Osteoblast (primary cell): ENCODE data around the gene CORIN. TPM values are rescaled to one million over a fixed set of nuclear protein-coding genes. Genes with fewer than 3 reads are reported as not detected.

Source experiments
- DNase-seq: peaks from one replicate; pipeline ENCODE4 v3.0.0; 2011; ENCODE audit warnings: low spot score, mixed read lengths; ENCODE audit not compliant: insufficient read length; ENCODE audit errors: missing footprints
- H2AFZ ChIP-seq: 2 replicates; pipeline ENCODE4 v1.6.0; 2011; ENCODE audit warnings: mild to moderate bottlenecking, low read length
- H3K27ac ChIP-seq: 2 replicates; pipeline ENCODE4 v1.5.1; 2011; ENCODE audit warnings: mild to moderate bottlenecking, low read depth, low read length, moderate library complexity
- H3K27me3 ChIP-seq: 2 replicates; pipeline ENCODE4 v1.6.0; 2012; ENCODE audit warnings: mild to moderate bottlenecking, control low read depth, inconsistent platforms, low read length, moderate library complexity; ENCODE audit not compliant: insufficient read depth
- H3K36me3 ChIP-seq: 2 replicates; pipeline ENCODE4 v1.5.1; 2011; ENCODE audit warnings: mild to moderate bottlenecking, low read length, control low read depth, moderate library complexity; ENCODE audit not compliant: insufficient read depth
- H3K4me1 ChIP-seq: 2 replicates; pipeline ENCODE4 v1.5.1; 2011; ENCODE audit warnings: mild to moderate bottlenecking, low read length, control low read depth, moderate library complexity; ENCODE audit not compliant: insufficient read depth
- H3K4me2 ChIP-seq: 2 replicates; pipeline ENCODE4 v1.6.0; 2011; ENCODE audit warnings: mild to moderate bottlenecking, low read length; ENCODE audit not compliant: insufficient read depth
- H3K4me3 ChIP-seq: fragments of 200-600 bp; sonication (generic); 3 replicates; pipeline ENCODE4 v1.5.1; 2012; ENCODE audit warnings: mild to moderate bottlenecking, low read length, inconsistent platforms; ENCODE audit not compliant: insufficient read depth
- H3K79me2 ChIP-seq: 2 replicates; pipeline ENCODE4 v1.6.0; 2012; ENCODE audit warnings: mild to moderate bottlenecking, low read length, control low read depth, inconsistent platforms; ENCODE audit not compliant: insufficient read depth
- H3K9me3 ChIP-seq: 2 replicates; pipeline ENCODE4 v1.5.1; 2011; ENCODE audit warnings: low read depth, low read length, control low read depth
- H4K20me1 ChIP-seq: 2 replicates; pipeline ENCODE4 v1.6.0; 2012; ENCODE audit warnings: mild to moderate bottlenecking, low read length, control low read depth; ENCODE audit not compliant: insufficient read depth
- CTCF ChIP-seq: IDR thresholded peaks from 2 replicates; pipeline ENCODE4 v1.5.1; 2011; ENCODE audit warnings: mild to moderate bottlenecking, low read depth, low read length, moderate library complexity; ENCODE audit errors: extremely low read depth
- total RNA-seq: library from RNA; depleted of rRNA; stranded (reverse); fragments of >200 nt; gene quantifications from 2 replicates; pipeline ENCODE4 v1.2.3, GENCODE V29; 2012

Gene CORIN
- total RNA-seq, 1 donor: 0.36 TPM

- Histone ChIP-seq H3K79me2 (no peaks in the 10 kb centered on the region), H2AFZ (no peak overlapping the region), H3K9me3 (no peaks in the 10 kb centered on the region), H3K4me3 (no peak overlapping the region), H3K27me3 (no peaks in the 10 kb centered on the region), H3K4me1 (peaks cover 36% of the 10 kb centered on the region), H3K4me2 (no peak overlapping the region), H3K36me3 (no peaks in the 10 kb centered on the region), H3K27ac (no peak overlapping the region), H4K20me1 (no peaks in the 10 kb centered on the region)
- no peak for TF ChIP-seq CTCF
- DNase-seq: no peak
Observed at GRCh38 chr4:47860305-47860704, 22.4 kb upstream of the CORIN start.

GRCh38 chr4:47858006-47858405, 20.1 kb upstream of the CORIN start:
- no peaks in the 10 kb centered on the region for H4K20me1 ChIP-seq
- H3K27ac ChIP-seq: no peak overlapping the region
- no peak overlapping the region for H3K4me2 ChIP-seq
- H3K27me3 ChIP-seq: no peaks in the 10 kb centered on the region
- H2AFZ ChIP-seq: no peak overlapping the region
- no peaks in the 10 kb centered on the region for H3K79me2 ChIP-seq
- H3K4me3 ChIP-seq: no peak overlapping the region
- no peak for TF ChIP-seq CTCF
- no peaks in the 10 kb centered on the region for H3K9me3 ChIP-seq
- DNase-seq: no peak
- peaks cover 19% of the 10 kb centered on the region for H3K4me1 ChIP-seq
- H3K36me3 ChIP-seq: peaks cover 3% of the 10 kb centered on the region

GRCh38 chr4:47856713-47857112, 18.8 kb upstream of the CORIN start:
- DNase-seq: no peak
- Histone ChIP-seq H3K9me3 (no peaks in the 10 kb centered on the region), H3K4me3 (no peak overlapping the region), H3K36me3 (peaks cover 3% of the 10 kb centered on the region), H3K27ac (no peak overlapping the region), H3K79me2 (no peaks in the 10 kb centered on the region), H3K4me2 (no peak overlapping the region), H2AFZ (no peak overlapping the region), H4K20me1 (no peaks in the 10 kb centered on the region), H3K27me3 (no peaks in the 10 kb centered on the region), H3K4me1 (peaks cover 19% of the 10 kb centered on the region)
- no peak for TF ChIP-seq CTCF

- peaks cover 29% of the 10 kb centered on the region for H3K4me1 ChIP-seq
Observed at GRCh38 chr4:47855350-47855749, 17.5 kb upstream of the CORIN start.

More at GRCh38 chr4:47855350-47855749, 17.5 kb upstream of the CORIN start:
- no peak overlapping the region for H3K4me2 ChIP-seq
- H3K36me3 ChIP-seq: peaks cover 3% of the 10 kb centered on the region
- no peaks in the 10 kb centered on the region for H3K9me3 ChIP-seq
- TF ChIP-seq CTCF: no peak
- no peaks in the 10 kb centered on the region for H4K20me1 ChIP-seq
- no peak overlapping the region for H3K4me3 ChIP-seq
- no peak overlapping the region for H2AFZ ChIP-seq
- DNase-seq: no peak
- H3K79me2 ChIP-seq: no peaks in the 10 kb centered on the region
- no peak overlapping the region for H3K27ac ChIP-seq
- no peaks in the 10 kb centered on the region for H3K27me3 ChIP-seq
